Renal cortical epithelial cell (primary cell): ENCODE results near the gene OXNAD1. TPM values are rescaled to one million over a fixed set of nuclear protein-coding genes. Genes with fewer than 3 reads are reported as not detected.
A peak's percentile ranks its signal among the peaks of the same experiment; 100 is the strongest.
"Not testable (repeated sequence)": the region's sequence is repeated elsewhere in the genome, so short reads cannot be mapped to it uniquely, and the experiment has no call there.

Experiments
- DNase-seq: peaks from one replicate; pipeline ENCODE4 v3.0.0-alpha.2; 2011; ENCODE audit warnings: low read depth
- total RNA-seq: library from RNA; depleted of rRNA; stranded (reverse); fragments of >200 nt; gene quantifications from 2 replicates; pipeline ENCODE4 v1.2.3, GENCODE V29; 2014

OXNAD1 gene
- total RNA-seq, 1 donor from 2014 or later: 18.5 TPM

- no peak for DNase-seq
Observed at GRCh38 chr3:16303037-16303575, 38.1 kb downstream of the OXNAD1 start.

- DNase-seq: peak; percentile 43
Observed at GRCh38 chr3:16304061-16305010, 39.3 kb downstream of the OXNAD1 start.

DNA sequence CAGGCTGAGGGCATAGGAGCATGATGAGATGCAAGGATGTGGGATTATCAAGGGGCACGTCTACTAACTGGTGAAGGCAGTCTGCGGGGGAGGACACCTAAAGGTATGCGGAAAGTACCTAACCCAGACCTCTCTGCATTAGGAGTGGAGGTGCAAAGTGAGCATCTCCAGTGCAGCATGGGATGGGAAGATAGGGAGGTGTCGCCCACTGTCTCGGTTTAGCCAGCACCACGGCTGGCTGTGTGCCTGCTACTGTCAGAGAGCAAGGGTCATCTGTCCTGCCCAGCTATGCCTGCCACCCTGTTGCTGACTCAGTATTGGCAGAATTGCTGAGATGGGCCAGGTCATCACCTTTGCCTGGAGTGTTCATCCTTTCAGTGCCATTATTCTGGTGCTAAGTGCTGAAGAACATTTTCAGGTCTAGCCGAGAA, 40.1 kb downstream of the OXNAD1 start:
- DNase-seq: no peak

DNA sequence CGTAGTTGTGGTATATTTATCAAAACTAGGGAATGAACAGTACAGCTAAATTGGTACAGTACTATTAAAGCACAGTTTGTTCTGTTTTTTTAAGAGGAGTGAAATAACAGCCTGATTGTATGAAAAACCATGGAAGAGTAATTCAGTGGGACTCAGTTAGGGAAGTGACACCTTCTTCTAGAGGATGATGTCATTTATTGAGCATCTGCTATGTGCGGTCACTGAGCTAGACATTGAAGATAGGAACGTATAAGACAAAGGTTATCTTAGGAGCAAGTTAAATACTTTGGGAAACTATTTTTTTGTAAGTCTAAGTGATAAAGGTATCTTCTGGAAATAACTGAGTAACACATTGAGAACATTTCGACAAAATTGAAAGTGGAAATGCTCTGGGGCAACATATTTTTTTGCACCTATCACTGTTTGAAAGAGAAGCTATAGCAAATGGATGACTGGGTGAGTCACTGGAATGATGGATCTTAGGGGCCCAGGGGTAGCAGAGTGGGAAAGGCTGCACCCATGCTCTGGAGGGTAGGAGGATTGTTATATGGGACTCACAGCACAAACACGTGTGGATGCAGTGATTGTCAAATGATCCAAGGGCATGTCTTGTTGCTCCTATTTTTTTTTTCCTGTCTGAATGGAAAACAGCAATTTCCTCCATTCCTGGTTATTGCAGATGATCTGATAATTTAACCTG, 43.0 kb downstream of the OXNAD1 start:
- no peak for DNase-seq

- DNase-seq: no peak
Observed at GRCh38 chr3:16308727-16309126, 43.7 kb downstream of the OXNAD1 start.

GRCh38 chr3:16309558-16309957, 44.5 kb downstream of the OXNAD1 start:
- peak; percentile 50 for DNase-seq

GRCh38 chr3:16310486-16310885, 45.5 kb downstream of the OXNAD1 start:
- not testable (repeated sequence) for DNase-seq

- no peak for DNase-seq
Observed at GRCh38 chr3:16311960-16312451, 47.0 kb downstream of the OXNAD1 start.

GRCh38 chr3:16313886-16314645, 49.1 kb downstream of the OXNAD1 start:
- no peak for DNase-seq

DNA sequence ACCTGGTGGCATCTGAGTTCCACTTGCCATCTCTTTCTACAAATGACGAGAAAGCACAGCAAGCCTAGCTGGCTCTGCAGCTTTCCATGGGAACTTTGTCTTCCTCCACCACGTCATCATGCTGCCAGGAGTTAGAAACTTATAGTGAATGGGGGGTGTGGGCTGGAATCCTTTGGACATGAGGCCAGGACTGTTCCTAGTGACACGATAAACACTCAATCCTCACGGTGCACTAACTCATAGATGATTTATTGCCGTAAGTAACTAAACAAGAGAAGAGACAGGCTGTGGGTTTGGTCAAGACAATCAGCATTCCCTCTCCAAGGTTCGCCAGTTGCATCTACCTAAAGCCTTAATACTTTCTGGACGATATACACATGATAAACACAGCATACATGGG, 50.6 kb downstream of the OXNAD1 start:
- DNase-seq: no peak

GRCh38 chr3:16316396-16316795, 51.4 kb downstream of the OXNAD1 start:
- DNase-seq: no peak

DNA sequence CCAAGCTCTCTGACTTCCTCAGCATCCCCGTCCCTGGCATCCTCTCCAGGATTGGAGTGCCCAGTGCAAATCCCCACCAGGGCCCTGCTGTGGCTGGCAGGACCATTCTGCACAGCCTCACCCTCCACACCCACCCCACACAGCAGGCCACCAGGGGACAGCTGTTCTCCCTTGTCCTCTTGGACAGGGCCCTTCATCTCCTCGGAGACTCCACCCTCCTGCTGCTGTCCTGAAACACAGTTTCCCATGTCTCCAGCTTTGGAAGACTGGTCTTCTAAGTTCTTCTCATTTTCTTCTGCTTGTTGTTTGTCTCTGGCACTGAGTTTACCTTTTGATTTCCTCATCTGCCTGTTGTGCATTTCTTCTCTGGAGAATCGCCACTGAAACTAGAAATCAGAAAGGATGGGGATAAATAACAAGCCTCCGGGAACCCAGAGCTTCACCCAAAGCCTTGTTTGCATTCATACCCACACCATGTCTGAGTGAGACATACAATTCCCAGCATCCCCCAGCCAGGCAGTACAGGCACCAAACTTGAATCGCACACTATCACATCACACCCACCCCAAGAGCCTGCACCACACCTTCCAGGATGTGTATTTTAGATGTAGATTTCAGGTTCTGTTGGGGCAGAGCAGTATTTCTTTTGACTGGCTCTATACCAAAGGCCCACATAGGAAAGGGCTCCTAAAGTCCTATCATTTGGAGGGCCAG, 52.0 kb downstream of the OXNAD1 start:
- no peak for DNase-seq

DNA sequence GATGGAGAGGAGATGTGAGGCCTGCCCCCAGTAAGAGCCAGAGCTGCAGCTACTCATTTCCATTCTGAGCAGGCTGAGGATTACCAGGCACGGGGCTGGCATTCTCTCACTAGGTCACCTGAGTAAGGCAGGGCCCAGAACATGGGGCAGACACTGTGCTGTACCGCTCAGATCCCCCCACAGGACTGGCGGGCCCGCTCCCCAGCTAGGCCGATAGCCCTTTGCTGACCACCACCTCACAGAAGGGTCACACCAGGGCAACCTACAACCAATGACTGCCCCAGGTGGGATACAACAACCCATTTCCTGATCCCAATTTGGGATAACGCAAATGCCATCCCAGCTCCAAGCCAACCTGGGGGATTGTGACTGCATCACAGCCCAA, 52.5 kb downstream of the OXNAD1 start:
- DNase-seq: no peak

DNA sequence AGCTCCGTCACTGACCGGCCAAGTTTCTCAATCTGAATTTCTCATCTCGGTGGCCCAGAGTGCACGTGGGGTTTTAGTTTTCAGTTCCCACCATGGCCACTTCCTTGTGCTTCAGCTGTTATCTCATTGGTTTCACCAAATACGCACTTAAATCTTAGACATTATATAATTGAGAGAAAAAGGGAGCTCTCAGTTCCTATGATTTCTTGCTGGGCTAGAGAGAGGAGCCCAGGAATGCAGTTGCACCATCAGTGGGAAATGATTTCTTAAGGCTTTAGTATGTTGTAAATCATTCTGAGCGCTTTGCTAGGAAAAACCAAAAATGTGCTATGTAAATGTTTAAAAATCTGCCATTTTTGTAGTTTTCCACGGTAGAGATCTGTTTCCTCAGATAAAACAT, 53.2 kb downstream of the OXNAD1 start:
- DNase-seq: peak; percentile 21

GRCh38 chr3:16319307-16319706, 54.3 kb downstream of the OXNAD1 start:
- no peak for DNase-seq

- no peak for DNase-seq
Observed at GRCh38 chr3:16319723-16320122, 54.7 kb downstream of the OXNAD1 start.

GRCh38 chr3:16320711-16321110, 55.7 kb downstream of the OXNAD1 start:
- DNase-seq: no peak

- peak; percentile 36 for DNase-seq
Observed at GRCh38 chr3:16322189-16322588, 57.2 kb downstream of the OXNAD1 start.

GRCh38 chr3:16323737-16324136, 58.7 kb downstream of the OXNAD1 start:
- no peak for DNase-seq

- no peak for DNase-seq
Observed at GRCh38 chr3:16325850-16326249, 60.8 kb downstream of the OXNAD1 start.

DNA sequence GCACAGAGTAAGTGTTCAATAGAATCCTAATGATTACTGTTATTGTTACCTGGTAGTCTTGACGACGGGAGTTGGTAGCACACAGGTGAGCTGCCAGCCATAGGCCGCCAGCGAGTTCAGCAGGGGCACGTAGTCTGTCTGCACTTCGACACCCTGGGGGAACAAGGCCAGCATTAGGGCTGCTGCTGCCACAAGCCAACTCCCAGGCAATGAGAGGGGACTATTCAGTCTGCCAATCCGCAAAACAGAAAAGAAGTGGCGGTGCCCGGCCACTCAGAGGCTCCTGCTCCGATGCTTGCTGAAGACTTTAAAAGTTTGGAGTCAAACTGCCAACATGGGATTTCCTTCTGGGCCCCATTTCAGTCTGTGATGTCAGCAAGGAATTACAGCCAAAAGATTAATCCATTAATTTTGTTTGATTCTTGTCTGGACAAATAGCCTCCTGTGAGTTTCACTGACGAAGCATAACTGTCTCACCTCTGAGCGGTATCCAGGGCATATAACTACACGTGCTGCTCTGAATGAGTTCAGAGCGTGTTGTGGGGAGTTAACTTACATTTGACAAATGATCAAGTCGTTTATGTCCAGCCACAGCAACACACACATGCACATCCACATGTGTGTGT, 61.8 kb downstream of the OXNAD1 start:
- DNase-seq: no peak
